ENCODE data around the gene FRY. TPM values are rescaled to one million over a fixed set of nuclear protein-coding genes. Genes with fewer than 3 reads are reported as not detected.
A peak's percentile ranks its signal among the peaks of the same experiment; 100 is the strongest.

Gene FRY
- polyA plus RNA-seq, 1 experiment = 51.4 TPM

- CTCF ChIA-PET = interaction anchor here (1.3 to 1.9 kb wide), 2 partner anchors 11 to 32 kb away, joined by 3 to 6 read pairs; no protein-coding TSS in a partner anchor
- no peak for DNase-seq (ENCODE audit: low read depth)
- Histone ChIP-seq H3K36me3 (ENCODE audit: control insufficient read depth, insufficient read depth, low read length) (peaks cover 11% of the 10 kb centered on the region), H3K27me3 (ENCODE audit: control insufficient read depth, insufficient read depth, low read length) (no peaks in the 10 kb centered on the region), H3K4me3 (ENCODE audit: low read depth, low read length) (no peak overlapping the region)
- TF ChIP-seq CTCF (IDR thresholded peaks at IDR 0.05; ENCODE audit: insufficient read depth, low read depth, low read length) = no peak
- POLR2A ChIA-PET = no interaction called here
Observed at GRCh38 chr13:32243695-32244094, 212.1 kb downstream of the FRY start.

- Histone ChIP-seq H3K4me3 (ENCODE audit: low read depth, low read length) (no peak overlapping the region), H3K36me3 (ENCODE audit: control insufficient read depth, insufficient read depth, low read length) (peaks cover 18% of the 10 kb centered on the region), H3K27me3 (ENCODE audit: control insufficient read depth, insufficient read depth, low read length) (no peaks in the 10 kb centered on the region)
- TF ChIP-seq CTCF (IDR thresholded peaks at IDR 0.05; ENCODE audit: insufficient read depth, low read depth, low read length) = no peak
- ChIA-PET CTCF (interaction anchor here (0.7 to 4.0 kb wide), 13 partner anchors 9 to 336 kb away, joined by 3 to 24 read pairs (median 4); no protein-coding TSS in a partner anchor), POLR2A (no interaction called here)
- no peak for DNase-seq (ENCODE audit: low read depth)
Observed at GRCh38 chr13:32245555-32245954, 214.0 kb downstream of the FRY start.

GRCh38 chr13:32246468-32246867 lies 214.9 kb downstream of the FRY start:
- CTCF ChIA-PET = interaction anchor here (0.6 to 4.0 kb wide), 21 partner anchors 9 to 337 kb away, joined by 3 to 24 read pairs (median 4); no protein-coding TSS in a partner anchor
- DNase-seq (ENCODE audit: low read depth) = no peak
- TF ChIP-seq CTCF (IDR thresholded peaks at IDR 0.05; ENCODE audit: insufficient read depth, low read depth, low read length) = peak; percentile 77
- POLR2A ChIA-PET = no interaction called here
- Histone ChIP-seq H3K36me3 (ENCODE audit: control insufficient read depth, insufficient read depth, low read length) (peaks cover 18% of the 10 kb centered on the region), H3K27me3 (ENCODE audit: control insufficient read depth, insufficient read depth, low read length) (no peaks in the 10 kb centered on the region), H3K4me3 (ENCODE audit: low read depth, low read length) (no peak overlapping the region)

DNA sequence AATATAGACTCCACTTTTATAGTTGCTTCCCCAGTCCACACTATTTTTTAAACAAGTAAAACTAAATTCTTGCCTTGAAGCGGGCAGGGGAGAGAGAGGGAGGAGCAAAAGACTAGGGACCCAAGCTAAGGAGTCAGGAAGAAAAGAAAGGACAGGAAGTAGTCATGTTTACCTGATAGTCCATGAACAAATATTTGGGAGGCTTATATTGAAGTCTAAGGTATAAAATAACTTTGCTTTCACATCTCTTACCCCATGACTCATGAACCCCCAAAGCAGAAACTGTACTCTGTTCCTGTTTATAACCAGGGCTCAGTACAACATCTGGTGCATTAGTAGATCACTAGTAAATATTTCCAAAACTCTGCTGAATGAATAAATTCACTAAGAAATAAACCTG lies 216.3 kb downstream of the FRY start:
- POLR2A ChIA-PET = no interaction called here
- Histone ChIP-seq H3K36me3 (ENCODE audit: control insufficient read depth, insufficient read depth, low read length) (peaks cover 23% of the 10 kb centered on the region), H3K27me3 (ENCODE audit: control insufficient read depth, insufficient read depth, low read length) (no peaks in the 10 kb centered on the region), H3K4me3 (ENCODE audit: low read depth, low read length) (no peak overlapping the region)
- no peak for DNase-seq (ENCODE audit: low read depth)
- CTCF ChIA-PET = interaction anchor here (1.2 to 4.0 kb wide), 6 partner anchors 9 to 40 kb away, joined by 3 to 24 read pairs (median 8); no protein-coding TSS in a partner anchor
- TF ChIP-seq CTCF (IDR thresholded peaks at IDR 0.05; ENCODE audit: insufficient read depth, low read depth, low read length) = no peak

DNA sequence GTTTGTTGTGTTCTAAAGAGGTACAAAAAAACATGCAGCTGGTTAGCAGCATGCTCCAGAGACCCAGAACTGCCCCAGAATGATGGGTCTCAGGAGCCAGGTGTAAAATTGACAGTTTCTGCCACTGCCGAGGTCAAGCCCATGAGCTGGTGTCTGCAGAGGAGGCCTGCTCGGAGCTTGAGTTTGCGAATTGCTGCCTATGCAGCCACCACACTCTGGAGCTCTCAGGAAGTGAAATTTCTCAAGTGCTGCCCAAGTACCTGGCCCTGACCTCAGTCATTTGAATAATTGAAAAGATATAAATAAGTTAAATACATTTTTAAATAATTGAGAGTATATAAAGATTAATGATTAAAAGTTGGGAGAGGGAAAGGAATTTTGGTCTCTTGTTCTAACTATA lies 217.2 kb downstream of the FRY start:
- H3K4me3 ChIP-seq (ENCODE audit: low read depth, low read length) = no peak overlapping the region
- CTCF ChIA-PET = interaction anchor here (0.7 to 1.5 kb wide), 2 partner anchors 9 to 410 kb away, joined by 3 to 7 read pairs; no protein-coding TSS in a partner anchor
- no peak for TF ChIP-seq CTCF (IDR thresholded peaks at IDR 0.05; ENCODE audit: insufficient read depth, low read depth, low read length)
- peaks cover 23% of the 10 kb centered on the region for H3K36me3 ChIP-seq (ENCODE audit: control insufficient read depth, insufficient read depth, low read length)
- no peaks in the 10 kb centered on the region for H3K27me3 ChIP-seq (ENCODE audit: control insufficient read depth, insufficient read depth, low read length)
- DNase-seq (ENCODE audit: low read depth) = no peak
- POLR2A ChIA-PET = no interaction called here

Measured in BJ (cell line).